ENCODE results near the gene CD82.
A peak's percentile ranks its signal among the peaks of the same experiment; 100 is the strongest.

The CD82 gene

DNA sequence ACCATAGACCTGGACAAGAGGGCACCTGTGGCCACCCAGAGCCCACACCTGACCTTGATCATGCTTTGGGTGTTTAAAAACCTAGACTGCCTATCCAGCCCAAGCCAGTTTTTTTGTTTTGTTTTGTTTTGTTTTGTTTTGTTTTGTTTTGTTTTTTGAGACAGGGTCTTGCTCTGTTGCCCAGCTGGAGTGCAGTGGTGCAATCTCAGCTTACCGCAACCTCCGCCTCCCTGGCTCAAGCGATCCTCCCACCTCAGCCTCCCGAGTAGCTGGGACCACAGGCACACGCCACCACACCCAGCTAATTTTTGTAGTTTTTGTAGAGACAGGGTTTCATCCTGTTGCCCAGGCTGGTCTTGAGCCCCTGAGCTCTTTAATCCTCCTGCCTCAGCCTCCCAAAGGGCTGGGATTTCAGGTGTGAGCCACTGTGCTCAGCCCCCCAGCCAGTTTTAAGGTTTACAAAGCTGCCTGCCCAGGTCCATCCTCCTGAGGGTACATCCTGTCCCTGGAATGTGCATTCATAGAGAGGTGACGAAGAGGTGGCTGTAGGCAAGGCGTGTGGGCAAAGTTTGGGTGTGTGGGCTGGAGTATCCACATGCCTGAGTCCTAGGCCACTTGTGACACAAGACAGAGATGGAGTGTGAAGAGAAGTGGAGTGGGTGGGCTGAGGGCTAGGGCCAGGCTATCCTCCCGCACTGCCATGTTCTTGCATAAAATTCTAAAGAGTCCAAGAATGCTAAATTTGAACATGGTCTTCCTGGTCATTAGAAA lies 3.3 kb upstream of the CD82 start:
- DNase-seq: no peak

DNA sequence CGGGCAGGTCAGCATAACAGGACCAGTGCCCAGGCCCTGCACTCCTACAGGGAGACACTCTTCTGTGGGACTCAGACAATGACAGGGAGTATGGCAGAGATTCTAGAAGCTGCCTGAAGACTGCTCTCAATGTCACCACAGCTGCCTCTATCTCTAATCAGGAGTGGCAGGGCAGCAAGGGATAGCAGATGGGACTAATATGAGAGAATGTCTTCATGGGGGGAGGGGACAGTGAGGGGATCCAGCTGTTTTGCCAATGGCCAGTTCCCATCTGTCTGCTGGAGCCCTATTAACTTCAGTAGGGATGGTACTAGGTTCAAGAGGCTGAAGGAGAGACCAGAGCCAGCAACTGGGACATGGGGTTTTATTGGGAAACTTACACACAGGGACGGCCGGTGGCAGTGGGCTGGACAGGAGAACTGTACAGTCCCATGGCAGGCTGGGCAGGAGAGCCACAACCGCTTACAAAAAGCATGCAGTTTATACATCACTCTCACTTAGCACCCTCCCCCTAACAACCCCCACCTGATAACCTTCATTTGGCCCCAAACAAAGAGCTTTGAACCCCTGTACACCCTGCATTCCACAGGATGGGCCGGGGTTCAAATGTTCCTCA lies 2.5 kb upstream of the CD82 start:
- DNase-seq: no peak

DNA sequence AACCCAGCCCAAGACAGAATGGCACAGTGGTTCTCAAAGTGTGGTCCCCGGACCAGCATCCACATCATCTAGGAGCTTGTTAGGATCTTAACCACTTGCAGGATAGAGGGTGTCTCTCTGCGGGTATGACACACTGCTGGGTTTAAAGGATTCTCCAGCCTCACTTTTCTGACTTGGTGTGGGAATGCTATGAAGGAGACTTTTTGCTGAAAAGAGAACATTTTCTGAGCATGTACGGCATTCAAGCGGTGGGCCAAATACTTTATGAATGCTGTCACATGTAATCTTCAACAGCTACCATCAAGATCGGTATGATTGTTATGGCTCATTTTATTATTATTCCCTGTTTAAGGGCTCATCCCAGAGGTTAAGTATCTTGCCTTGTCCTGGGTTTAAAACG lies 1.8 kb upstream of the CD82 start:
- DNase-seq: no peak

DNA sequence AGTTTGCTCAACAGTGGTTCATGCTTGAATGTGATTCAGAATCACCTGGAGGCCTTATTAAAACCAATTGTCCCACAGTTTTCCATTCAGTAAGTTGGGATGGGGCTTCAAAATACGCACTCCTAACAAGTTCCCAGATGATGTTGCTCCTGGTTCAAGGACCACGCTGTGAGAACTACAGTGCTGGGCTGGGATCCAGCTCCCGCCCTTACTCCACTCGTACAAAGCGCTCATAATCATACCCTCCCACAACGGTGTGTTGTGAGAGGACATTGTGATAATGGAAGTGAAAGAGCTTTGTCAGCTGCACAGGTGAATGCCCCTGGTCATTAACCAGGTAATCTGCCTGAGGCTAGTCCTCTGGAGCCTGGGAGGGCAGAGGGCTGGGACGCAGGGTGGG lies 1.3 kb upstream of the CD82 start:
- DNase-seq: no peak

DNA sequence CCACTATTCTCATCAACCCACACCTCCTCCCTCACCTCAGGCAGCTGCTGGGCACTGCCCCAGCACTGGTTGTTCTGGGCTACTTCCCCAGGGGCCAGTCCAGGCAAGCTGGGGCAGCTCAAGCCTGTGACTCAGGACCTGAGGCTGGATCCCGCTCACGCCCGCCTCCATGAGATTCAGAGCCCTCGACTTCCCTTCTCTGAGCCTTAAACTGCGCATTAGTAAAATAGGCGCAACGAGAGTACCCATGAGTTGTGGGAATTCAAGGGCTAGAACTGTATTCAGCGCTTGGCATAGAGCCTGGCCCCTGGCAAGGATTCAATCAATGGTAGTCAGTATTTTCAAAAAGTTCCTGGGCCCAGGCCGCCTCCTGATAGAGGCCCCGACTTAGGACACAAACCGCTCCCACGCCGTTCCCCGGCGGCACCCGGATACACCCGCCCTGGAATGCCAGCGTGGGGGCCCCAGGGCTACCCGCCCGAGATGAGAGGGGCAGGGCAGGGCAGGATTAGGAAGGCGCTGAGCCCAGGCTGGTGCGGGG lies 723 bp upstream of the CD82 start:
- no peak for DNase-seq

DNA sequence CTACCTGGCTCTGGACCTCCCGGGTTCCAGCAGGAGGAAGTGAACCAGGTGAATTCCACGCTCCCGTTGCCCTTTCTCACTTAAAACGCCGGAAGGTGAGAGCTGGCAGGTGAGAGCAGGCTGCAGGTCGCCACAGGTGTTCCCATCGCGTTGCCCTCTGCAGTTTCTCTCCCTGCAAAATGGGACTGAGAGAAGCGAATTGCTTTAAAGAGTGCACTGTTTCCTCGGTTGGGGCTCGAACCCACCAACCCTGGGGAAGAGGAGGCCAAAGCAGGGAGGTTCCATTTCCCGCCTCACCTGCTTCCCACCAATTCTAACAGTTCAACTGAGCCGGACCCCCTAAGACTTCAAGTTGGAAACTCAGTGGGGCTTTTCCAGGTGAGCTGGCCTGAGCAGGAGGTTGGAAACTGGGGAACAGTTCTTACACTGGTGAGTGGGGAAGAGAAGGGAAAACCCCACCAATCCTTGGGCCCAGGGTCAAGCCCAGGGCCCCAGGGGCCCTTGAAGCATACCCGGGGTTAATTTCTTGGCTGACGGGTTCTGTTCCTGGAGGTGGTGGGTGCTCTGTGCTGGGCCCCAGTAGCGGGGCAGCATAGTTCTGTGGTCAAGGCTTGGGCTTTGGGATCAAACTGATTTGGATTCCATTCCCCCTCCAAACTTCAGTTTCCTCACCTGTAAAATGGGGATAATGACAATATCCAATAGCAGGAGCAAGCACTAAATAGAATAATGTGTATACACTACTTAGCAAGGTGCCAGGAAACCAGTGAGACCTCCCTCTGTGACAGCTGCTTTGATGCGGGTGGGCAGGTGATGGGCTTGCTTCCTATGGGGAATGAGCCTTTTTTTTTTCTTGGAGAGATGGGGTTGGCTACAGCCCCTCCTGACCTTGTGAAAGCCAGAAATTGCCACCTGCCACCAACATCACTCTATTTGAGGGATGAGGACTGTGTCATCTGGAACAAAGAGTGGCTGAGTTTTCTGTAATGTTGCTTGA lies 788 bp downstream of the CD82 start:
- peak; percentile 24 for DNase-seq

GRCh38 chr11:44566952-44567875 lies 1.8 kb downstream of the CD82 start:
- peak; percentile 37 for DNase-seq

DNA sequence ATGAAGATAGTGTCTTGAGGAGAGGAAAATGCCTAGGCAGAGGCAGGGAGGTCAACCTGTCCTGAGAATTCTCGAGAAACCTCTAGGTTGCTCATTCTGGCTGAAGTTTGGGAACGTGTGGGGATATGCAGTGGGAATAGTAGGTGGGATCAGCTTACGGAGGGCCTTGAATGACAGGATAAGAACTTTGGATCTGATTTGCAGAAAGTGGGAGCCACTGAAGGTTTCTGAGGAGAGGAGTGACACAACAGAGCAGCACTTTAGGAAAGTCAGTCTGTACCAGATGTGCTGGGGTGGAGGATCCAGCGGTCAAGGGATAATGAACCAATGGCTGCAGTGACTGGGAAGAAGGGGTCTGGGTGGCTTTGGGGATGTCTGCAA lies 2.4 kb downstream of the CD82 start:
- DNase-seq: no peak

DNA sequence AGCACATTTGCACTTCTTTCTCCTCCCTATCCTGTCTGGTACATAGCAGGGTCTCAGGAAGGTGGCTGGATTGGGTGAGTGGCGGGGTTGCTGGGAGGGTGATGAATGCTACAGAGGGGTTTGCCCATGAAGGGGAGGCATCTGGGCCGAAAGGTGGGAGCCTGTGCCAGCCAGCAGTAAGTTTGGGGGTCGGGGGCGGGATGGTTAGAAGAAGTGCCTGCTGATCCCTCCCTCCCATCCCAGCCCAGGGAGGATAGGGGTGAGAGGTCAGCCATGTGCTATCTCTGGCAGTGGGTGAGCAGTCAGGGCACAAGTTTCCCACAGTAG lies 2.8 kb downstream of the CD82 start:
- DNase-seq: no peak

DNA sequence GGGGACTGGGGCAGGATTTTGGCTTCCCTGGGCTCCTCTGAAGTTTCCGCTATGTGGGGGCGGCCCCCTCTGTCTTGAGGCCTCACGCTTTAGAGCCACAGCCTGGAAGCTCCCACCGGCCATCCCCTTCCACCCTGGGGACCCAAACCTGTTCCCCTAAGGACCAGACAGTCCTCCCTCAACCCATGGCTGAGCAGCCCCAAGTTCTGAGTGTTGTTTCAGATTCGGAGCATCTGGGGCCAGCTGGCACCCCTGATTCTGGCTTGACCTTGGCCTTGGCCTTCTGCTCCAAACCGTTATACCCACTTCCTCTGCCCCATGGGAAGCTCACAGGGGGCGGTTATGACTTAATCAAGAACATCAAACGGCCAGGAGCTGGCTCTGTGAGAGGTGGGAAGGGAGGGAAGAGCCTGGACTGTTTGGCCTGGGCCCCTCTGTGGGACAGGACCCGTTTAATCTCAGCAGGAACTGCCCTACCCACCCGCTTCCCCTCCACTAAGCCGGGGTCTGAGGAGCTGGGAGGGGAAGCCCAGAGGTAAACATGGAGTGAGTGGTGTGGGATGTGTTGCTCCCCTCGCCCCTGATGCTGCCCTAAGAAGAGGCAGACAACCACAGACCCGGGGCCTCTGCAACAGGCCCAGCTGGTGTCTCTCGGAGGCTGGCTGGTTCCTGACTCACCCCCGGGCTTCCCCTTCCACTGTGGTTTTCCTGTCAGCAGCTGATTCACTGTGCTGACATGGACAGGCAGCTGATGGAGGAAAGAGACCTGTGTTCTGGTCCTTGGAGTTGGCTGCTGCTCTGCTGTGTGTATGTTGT lies 3.4 kb downstream of the CD82 start:
- DNase-seq: peak; percentile 90

GRCh38 chr11:44570411-44571155 lies 5.1 kb downstream of the CD82 start:
- DNase-seq: no peak

DNA sequence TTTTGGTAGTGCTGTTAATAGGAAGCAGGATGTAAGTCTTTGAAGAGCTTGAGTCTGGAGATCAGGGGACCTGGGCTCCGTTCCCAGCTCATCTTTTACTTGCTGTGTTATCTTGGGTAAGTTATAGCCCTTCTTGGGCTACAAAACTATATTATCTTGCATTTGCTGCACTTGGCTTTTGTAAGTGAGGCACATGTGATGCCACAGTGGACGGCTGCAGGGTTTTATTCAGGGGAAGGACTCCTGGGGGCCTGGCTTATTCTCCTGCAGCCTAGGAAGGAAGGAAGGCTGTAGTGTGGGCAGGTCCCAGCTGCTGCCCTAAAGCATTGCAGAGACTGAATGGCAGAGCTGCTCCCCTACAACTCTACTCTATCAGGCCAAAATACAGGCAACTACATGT lies 6.4 kb downstream of the CD82 start:
- DNase-seq: no peak

- DNase-seq: no peak
Observed at GRCh38 chr11:44572436-44572835, 7.0 kb downstream of the CD82 start.

- DNase-seq: no peak
Observed at GRCh38 chr11:44572884-44573283, 7.4 kb downstream of the CD82 start.

DNA sequence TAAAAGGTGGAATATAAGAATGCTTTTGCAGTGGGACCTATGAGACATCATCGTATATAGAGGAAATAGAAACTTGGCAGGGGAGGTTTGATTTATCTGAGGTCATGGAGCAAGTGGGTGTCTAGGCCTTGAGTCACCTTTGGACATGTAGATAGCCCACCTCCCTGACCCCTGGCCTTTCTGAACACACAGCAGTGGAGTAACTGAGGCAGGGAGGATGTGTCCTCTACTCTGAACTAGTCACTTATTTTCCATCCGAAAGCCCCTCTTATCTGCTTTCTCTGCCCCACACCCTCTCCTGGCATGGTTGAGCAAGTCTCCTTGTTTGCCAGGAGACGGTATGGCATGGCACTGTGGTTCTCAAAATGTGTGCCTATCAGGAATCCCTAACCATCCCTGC lies 7.9 kb downstream of the CD82 start:
- no peak for DNase-seq

- peak; percentile 51 for DNase-seq
Observed at GRCh38 chr11:44574610-44575287, 9.3 kb downstream of the CD82 start.

GRCh38 chr11:44575288-44575672 lies 9.8 kb downstream of the CD82 start:
- no peak for DNase-seq

- no peak for DNase-seq
Observed at GRCh38 chr11:44575962-44576361, 10.5 kb downstream of the CD82 start.

DNA sequence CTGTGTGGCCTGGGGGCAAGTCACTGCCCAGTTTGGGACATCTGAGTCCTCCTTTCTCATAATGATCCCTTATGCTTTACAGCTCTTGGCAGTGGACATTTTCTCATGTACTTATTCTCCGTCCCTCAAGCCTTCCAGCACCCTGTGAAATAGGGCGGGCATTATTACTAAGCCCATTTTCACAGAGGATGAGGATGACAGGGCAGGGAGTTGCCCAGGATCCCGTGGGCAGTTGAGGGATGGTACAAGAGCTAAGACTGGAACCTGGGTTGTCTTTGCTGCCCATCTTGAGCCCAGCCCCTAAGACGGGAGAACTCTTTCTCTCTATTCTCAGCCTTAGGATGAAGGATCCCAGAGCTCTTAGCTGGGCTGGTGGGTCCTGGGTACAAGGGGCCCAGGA lies 11.2 kb downstream of the CD82 start:
- DNase-seq: no peak

GRCh38 chr11:44577231-44577830 lies 11.9 kb downstream of the CD82 start:
- no peak for DNase-seq

Measured in CD4-positive, alpha-beta T cell treated with Interleukin-12 subunit alpha and Interleukin-12 subunit beta, for 1 hour (primary cell).